Measurements from ENCODE around the gene GLO1. TPM values are rescaled to one million over a fixed set of nuclear protein-coding genes. Genes with fewer than 3 reads are reported as not detected.

The GLO1 gene
- total RNA-seq, 4 donors from 2014 or later = 53.4 to 104 (median 76.1) TPM

DNA sequence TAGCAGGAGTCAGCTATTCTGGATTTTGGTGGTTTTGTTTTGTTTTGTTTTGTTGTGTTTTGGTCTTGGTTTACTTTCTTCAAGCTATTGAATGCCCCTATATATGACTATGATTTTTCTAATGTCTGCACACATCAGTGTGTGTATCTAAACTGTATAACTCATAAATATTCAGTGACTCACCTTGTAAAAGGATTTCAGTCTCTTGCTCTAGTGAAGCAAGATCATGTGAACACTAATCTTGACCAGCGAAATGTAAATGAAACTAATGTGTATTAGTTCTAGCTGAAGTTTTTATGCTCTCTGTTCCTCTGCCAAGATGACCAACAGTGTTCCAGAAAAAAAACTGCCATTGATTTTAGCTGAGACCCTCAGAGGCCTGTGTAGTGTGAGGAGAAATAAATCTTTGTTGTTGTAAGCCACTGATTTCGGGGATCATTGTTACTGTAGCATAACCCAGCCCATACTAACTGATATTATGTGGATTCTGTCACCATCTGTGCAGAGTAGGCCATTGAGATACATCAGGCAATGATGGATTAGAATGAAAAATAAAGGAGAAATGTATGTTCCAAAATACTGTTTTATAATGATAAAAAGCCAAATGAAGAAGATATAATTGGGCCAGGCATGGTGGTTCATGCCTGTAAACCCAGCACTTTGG lies 51.7 kb downstream of the GLO1 start:
- Histone ChIP-seq H3K27me3 (no peaks in the 10 kb centered on the region), H3K36me3 (no peaks in the 10 kb centered on the region), H3K9me3 (no peaks in the 10 kb centered on the region), H3K4me3 (no peak overlapping the region), H3K4me1 (no peaks in the 10 kb centered on the region), H3K27ac (no peak overlapping the region)
- no peak for DNase-seq
- TF ChIP-seq, protein P1, sequence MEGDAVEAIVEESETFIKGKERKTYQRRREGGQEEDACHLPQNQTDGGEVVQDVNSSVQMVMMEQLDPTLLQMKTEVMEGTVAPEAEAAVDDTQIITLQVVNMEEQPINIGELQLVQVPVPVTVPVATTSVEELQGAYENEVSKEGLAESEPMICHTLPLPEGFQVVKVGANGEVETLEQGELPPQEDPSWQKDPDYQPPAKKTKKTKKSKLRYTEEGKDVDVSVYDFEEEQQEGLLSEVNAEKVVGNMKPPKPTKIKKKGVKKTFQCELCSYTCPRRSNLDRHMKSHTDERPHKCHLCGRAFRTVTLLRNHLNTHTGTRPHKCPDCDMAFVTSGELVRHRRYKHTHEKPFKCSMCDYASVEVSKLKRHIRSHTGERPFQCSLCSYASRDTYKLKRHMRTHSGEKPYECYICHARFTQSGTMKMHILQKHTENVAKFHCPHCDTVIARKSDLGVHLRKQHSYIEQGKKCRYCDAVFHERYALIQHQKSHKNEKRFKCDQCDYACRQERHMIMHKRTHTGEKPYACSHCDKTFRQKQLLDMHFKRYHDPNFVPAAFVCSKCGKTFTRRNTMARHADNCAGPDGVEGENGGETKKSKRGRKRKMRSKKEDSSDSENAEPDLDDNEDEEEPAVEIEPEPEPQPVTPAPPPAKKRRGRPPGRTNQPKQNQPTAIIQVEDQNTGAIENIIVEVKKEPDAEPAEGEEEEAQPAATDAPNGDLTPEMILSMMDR (IDR thresholded peaks at IDR 0.05) = no peak
- intact Hi-C loops (cut with DNase I) = no loop called here
- WGBS, 2 donors = 91 to 97% methylated on average over 2 of the region's 2 CpGs

DNA sequence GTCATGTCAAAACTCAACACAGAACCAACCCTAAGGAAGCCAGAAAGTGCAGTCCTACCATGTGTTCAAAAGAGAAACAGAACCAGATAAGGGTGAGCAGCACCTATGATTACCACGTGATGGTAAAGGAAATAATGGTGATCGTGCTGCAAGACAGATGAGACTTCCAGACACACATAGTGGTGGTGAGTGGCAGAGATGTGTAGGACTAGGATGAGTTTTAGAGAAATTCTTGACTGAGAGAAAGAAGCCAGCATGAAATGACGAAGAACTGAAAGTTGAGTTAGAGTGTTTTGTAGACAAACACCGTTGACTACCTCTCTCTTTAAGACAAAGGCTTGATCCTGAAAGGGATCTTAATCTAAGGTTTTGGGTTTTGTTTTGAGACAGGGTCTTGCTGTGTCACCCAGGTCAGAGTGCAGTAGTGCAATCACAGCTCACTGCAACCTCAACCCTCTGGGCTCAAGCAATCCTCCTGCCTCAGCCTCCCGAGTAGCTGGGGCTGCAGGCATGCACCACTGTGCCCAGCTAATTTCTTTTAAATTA lies 52.7 kb downstream of the GLO1 start:
- TF ChIP-seq, protein P1 (IDR thresholded peaks at IDR 0.05) = no peak
- TF ChIP-seq POLR2A (IDR thresholded peaks at IDR 0.05) = no peak
- intact Hi-C loops (cut with DNase I) = no loop called here
- Histone ChIP-seq H3K4me3 (no peak overlapping the region), H3K27ac (no peak overlapping the region), H3K27me3 (no peaks in the 10 kb centered on the region), H3K36me3 (no peaks in the 10 kb centered on the region), H3K4me1 (no peaks in the 10 kb centered on the region), H3K9me3 (no peaks in the 10 kb centered on the region)
- no peak for DNase-seq
- WGBS, 2 donors = 91% methylated on average over 5 of the region's 5 CpGs

DNA sequence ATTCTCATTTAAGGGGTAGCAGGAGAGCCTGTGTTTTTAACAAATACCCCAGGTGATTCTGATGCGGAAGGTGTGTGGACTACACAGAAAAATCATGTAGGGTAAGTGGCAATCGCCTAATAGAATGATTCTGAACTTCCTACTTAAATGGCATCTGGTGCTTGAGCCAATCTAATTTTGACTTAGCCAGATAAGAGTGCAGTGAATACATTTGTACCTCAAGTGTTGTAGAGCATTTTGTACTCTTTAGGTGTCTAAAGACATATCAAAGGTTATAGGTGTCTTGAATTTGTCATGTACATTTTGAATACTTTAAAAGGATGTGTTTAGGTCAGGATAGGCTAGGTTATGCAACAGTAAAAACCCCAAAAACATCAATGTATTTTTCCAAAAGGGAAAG lies 53.2 kb downstream of the GLO1 start:
- intact Hi-C loops (cut with DNase I) = no loop called here
- no peaks in the 10 kb centered on the region for H3K4me1 ChIP-seq
- WGBS, 2 donors = 94 to 97% methylated on average over 2 of the region's 2 CpGs

DNA sequence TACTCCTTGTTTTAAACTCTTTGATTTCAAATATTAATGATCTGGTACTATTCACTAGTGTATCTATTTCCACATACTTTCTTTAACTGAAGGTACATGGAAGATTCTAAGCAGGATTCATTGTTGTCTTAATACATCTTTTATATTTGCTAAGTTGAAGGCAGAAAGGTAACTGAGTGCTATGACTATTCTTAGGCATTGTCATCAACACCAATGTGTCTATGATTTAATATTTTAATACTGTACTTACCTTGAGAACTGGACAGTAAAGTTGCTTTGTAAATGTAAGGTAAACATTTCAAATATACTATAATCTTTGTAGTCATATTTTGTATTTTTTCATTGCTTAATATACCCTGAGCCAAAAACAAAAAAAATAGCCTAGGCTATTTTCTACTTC lies 54.3 kb downstream of the GLO1 start:
- H3K4me3 ChIP-seq = no peak overlapping the region
- intact Hi-C loops (cut with DNase I) = no loop called here
- TF ChIP-seq, protein P1 (IDR thresholded peaks at IDR 0.05) = no peak
- TF ChIP-seq POLR2A (IDR thresholded peaks at IDR 0.05) = no peak
- H3K27ac ChIP-seq = no peak overlapping the region
- H3K27me3 ChIP-seq = no peaks in the 10 kb centered on the region
- no peaks in the 10 kb centered on the region for H3K4me1 ChIP-seq
- no peaks in the 10 kb centered on the region for H3K36me3 ChIP-seq
- DNase-seq = no peak
- H3K9me3 ChIP-seq = no peaks in the 10 kb centered on the region

More for the DNA sequence above, 53.2 kb downstream of the GLO1 start:
- Histone ChIP-seq H3K36me3 (no peaks in the 10 kb centered on the region), H3K27ac (no peak overlapping the region), H3K27me3 (no peaks in the 10 kb centered on the region), H3K4me3 (no peak overlapping the region), H3K9me3 (no peaks in the 10 kb centered on the region)
- TF ChIP-seq, protein P1 (IDR thresholded peaks at IDR 0.05) = no peak
- no peak for TF ChIP-seq POLR2A (IDR thresholded peaks at IDR 0.05)
- no peak for DNase-seq

DNA sequence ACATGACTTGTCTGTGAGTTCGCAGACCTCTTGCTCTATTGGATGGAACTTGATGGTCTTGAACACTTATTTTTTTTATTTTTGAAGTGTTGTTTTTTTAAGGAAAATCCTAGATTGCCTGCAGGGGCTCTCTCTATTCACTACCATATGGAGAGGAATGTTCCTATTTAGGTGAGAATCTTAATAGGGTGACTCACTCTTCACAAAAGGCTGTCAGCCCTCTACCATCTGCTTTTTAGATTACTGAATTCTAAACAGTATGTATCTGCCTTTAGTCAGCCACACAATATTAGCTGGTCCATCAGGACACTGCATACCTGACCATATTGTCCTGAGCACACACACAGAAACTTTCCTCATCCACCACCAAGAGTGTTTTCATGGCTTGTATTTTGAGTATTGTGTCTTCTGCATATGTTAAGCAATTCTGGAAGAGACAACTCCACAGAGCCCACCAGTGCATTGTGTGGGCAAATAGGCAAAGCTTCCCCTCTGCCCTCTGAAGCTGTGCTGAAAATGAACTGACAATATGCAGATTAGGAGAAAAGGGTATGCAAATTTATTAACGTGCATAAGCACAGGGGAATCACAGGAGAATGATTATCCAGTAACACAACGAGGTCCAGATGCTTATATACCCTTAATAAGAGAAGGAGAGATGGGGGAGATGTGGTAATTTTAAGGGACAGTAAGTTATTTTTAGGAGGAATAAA lies 56.6 kb downstream of the GLO1 start:
- H3K4me3 ChIP-seq = no peak overlapping the region
- TF ChIP-seq, protein P1 (IDR thresholded peaks at IDR 0.05) = no peak
- TF ChIP-seq POLR2A (IDR thresholded peaks at IDR 0.05) = no peak
- no peak overlapping the region for H3K27ac ChIP-seq
- intact Hi-C loops (cut with DNase I) = no loop called here
- no peaks in the 10 kb centered on the region for H3K9me3 ChIP-seq
- H3K36me3 ChIP-seq = no peaks in the 10 kb centered on the region
- peaks cover 0 to under 1% (median 0%) of the 10 kb centered on the region in 3 donors for H3K4me1 ChIP-seq
- DNase-seq = no peak
- 56 to 57% methylated on average over 3 of the region's 3 CpGs for WGBS, 2 donors
- H3K27me3 ChIP-seq = no peaks in the 10 kb centered on the region

Data from esophagus squamous epithelium (tissue), 5 donors.